Right kidney (tissue), 1 donor: Measurements from ENCODE around the gene FNDC3B.

Source experiments
- DNase-seq: peaks from one replicate; pipeline ENCODE4 v3.0.0-alpha.2; 2016

The FNDC3B gene

GRCh38 chr3:172268425-172268824 is 229.0 kb downstream of the FNDC3B start:
- DNase-seq: no peak

- DNase-seq: no peak
Measured at GRCh38 chr3:172268868-172269267, 229.5 kb downstream of the FNDC3B start.

GRCh38 chr3:172270557-172271166 is 231.3 kb downstream of the FNDC3B start:
- no peak for DNase-seq

GRCh38 chr3:172271386-172271976 is 232.1 kb downstream of the FNDC3B start:
- DNase-seq: no peak

- no peak for DNase-seq
Measured at GRCh38 chr3:172272698-172273097, 233.3 kb downstream of the FNDC3B start.

GRCh38 chr3:172273378-172273777 is 234.0 kb downstream of the FNDC3B start:
- no peak for DNase-seq

- no peak for DNase-seq
Measured at GRCh38 chr3:172274906-172275305, 235.5 kb downstream of the FNDC3B start.

GRCh38 chr3:172275586-172275985 is 236.2 kb downstream of the FNDC3B start:
- DNase-seq: no peak

- DNase-seq: no peak
Measured at GRCh38 chr3:172276103-172276502, 236.7 kb downstream of the FNDC3B start.

- no peak for DNase-seq
Measured at GRCh38 chr3:172277151-172277652, 237.8 kb downstream of the FNDC3B start.

- DNase-seq: no peak
Measured at GRCh38 chr3:172279191-172279640, 239.8 kb downstream of the FNDC3B start.

- DNase-seq: no peak
Measured at GRCh38 chr3:172279974-172280373, 240.6 kb downstream of the FNDC3B start.

GRCh38 chr3:172280406-172281051 is 241.2 kb downstream of the FNDC3B start:
- no peak for DNase-seq

GRCh38 chr3:172281884-172282283 is 242.5 kb downstream of the FNDC3B start:
- no peak for DNase-seq

- no peak for DNase-seq
Measured at GRCh38 chr3:172282850-172283249, 243.5 kb downstream of the FNDC3B start.

- no peak for DNase-seq
Measured at GRCh38 chr3:172283841-172284357, 244.5 kb downstream of the FNDC3B start.

- DNase-seq: no peak
Measured at GRCh38 chr3:172285844-172286243, 246.5 kb downstream of the FNDC3B start.

GRCh38 chr3:172286548-172287148 is 247.3 kb downstream of the FNDC3B start:
- DNase-seq: no peak

GRCh38 chr3:172287937-172288477 is 248.6 kb downstream of the FNDC3B start:
- no peak for DNase-seq

GRCh38 chr3:172288651-172289050 is 249.3 kb downstream of the FNDC3B start:
- DNase-seq: no peak

GRCh38 chr3:172289583-172289982 is 250.2 kb downstream of the FNDC3B start:
- no peak for DNase-seq

GRCh38 chr3:172290457-172290856 is 251.1 kb downstream of the FNDC3B start:
- DNase-seq: no peak

GRCh38 chr3:172291650-172292049 is 252.3 kb downstream of the FNDC3B start:
- no peak for DNase-seq
